ENCODE data around the gene PDE2A.

Gene PDE2A

GRCh38 chr11:72696866-72697700 is 22.9 kb upstream of the PDE2A start:
- no peaks in the 10 kb centered on the region for H3K27me3 ChIP-seq (ENCODE audit: insufficient read depth, low read length, poor library complexity)
- no peak overlapping the region for H3K9ac ChIP-seq (ENCODE audit: low read depth, low read length)

DNA sequence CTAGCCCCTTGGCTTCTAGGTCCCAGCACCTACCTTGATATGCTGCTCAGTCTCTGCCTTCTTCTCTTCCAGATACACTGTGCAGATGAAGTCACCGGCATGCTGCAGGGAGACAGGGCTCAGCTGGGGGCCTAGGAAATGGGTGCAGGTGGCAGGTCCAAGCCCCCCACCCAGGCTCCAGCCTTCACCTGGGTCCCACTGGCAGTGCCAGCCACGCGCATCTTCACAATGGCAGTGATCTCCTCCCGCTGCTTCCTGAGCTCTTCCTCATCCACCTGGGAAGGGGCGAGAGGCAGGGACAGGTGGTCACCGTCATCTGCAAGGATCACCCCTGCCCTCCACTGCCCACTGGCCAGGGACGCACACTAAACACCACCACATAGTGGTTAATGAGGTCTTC is 21.1 kb upstream of the PDE2A start:
- H3K4me1 ChIP-seq (ENCODE audit: insufficient read depth, low read length), result no peaks in the 10 kb centered on the region
- ATAC-seq (ENCODE audit: insufficient read depth, low read depth) (no peak), DNase-seq (no peak)
- peaks cover 14% of the 10 kb centered on the region for H4K20me1 ChIP-seq (ENCODE audit: insufficient read depth, low read length)
- H3K4me3 ChIP-seq (ENCODE audit: low read depth in 1 of 2, low read length in 2 of 2), result no peak overlapping the region
- H3K36me3 ChIP-seq (ENCODE audit: insufficient read depth, low read length), result peaks cover 95% of the 10 kb centered on the region
- H3K79me2 ChIP-seq (ENCODE audit: insufficient read depth, low read length), result no peaks in the 10 kb centered on the region
- no peak overlapping the region for H3K27ac ChIP-seq (ENCODE audit: low read length)
- no peak overlapping the region for H2AFZ ChIP-seq (ENCODE audit: low read depth, low read length)
- no peaks in the 10 kb centered on the region for H3K9me3 ChIP-seq (ENCODE audit: insufficient read depth, low read length, severe bottlenecking)
- no peaks in the 10 kb centered on the region for H3K27me3 ChIP-seq (ENCODE audit: insufficient read depth, low read length, poor library complexity)
- H3K4me2 ChIP-seq (ENCODE audit: insufficient read depth, low read length), result no peak overlapping the region
- H3K9ac ChIP-seq (ENCODE audit: low read depth, low read length), result no peak overlapping the region
- no peak for TF ChIP-seq EZH2 (IDR thresholded peaks at IDR 0.05; ENCODE audit: borderline replicate concordance, low read depth, low read length, severe bottlenecking)
- TF ChIP-seq, protein P1, sequence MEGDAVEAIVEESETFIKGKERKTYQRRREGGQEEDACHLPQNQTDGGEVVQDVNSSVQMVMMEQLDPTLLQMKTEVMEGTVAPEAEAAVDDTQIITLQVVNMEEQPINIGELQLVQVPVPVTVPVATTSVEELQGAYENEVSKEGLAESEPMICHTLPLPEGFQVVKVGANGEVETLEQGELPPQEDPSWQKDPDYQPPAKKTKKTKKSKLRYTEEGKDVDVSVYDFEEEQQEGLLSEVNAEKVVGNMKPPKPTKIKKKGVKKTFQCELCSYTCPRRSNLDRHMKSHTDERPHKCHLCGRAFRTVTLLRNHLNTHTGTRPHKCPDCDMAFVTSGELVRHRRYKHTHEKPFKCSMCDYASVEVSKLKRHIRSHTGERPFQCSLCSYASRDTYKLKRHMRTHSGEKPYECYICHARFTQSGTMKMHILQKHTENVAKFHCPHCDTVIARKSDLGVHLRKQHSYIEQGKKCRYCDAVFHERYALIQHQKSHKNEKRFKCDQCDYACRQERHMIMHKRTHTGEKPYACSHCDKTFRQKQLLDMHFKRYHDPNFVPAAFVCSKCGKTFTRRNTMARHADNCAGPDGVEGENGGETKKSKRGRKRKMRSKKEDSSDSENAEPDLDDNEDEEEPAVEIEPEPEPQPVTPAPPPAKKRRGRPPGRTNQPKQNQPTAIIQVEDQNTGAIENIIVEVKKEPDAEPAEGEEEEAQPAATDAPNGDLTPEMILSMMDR (IDR thresholded peaks at IDR 0.05; ENCODE audit: borderline replicate concordance, extremely low read depth, low read length, poor library complexity, severe bottlenecking), result no peak

More at GRCh38 chr11:72696866-72697700, 22.9 kb upstream of the PDE2A start:
- DNase-seq, result no peak
- no peaks in the 10 kb centered on the region for H3K79me2 ChIP-seq (ENCODE audit: insufficient read depth, low read length)
- H3K4me1 ChIP-seq (ENCODE audit: insufficient read depth, low read length), result no peaks in the 10 kb centered on the region
- no peak overlapping the region for H3K4me2 ChIP-seq (ENCODE audit: insufficient read depth, low read length)
- TF ChIP-seq, protein P1 (IDR thresholded peaks at IDR 0.05; ENCODE audit: borderline replicate concordance, extremely low read depth, low read length, poor library complexity, severe bottlenecking), result no peak
- H3K27ac ChIP-seq (ENCODE audit: low read length), result no peak overlapping the region
- H3K36me3 ChIP-seq (ENCODE audit: insufficient read depth, low read length), result peaks cover 99% of the 10 kb centered on the region
- H3K9me3 ChIP-seq (ENCODE audit: insufficient read depth, low read length, severe bottlenecking), result no peaks in the 10 kb centered on the region
- no peak overlapping the region for H3K4me3 ChIP-seq (ENCODE audit: low read depth in 1 of 2, low read length in 2 of 2)
- no peak overlapping the region for H2AFZ ChIP-seq (ENCODE audit: low read depth, low read length)
- no peak for ATAC-seq (ENCODE audit: insufficient read depth, low read depth)
- H4K20me1 ChIP-seq (ENCODE audit: insufficient read depth, low read length), result peaks cover 14% of the 10 kb centered on the region

- H3K4me1 ChIP-seq (ENCODE audit: insufficient read depth, low read length), result no peaks in the 10 kb centered on the region
- TF ChIP-seq, protein P1 (IDR thresholded peaks at IDR 0.05; ENCODE audit: borderline replicate concordance, extremely low read depth, low read length, poor library complexity, severe bottlenecking), result peak; percentile 32
- TF ChIP-seq EZH2 (IDR thresholded peaks at IDR 0.05; ENCODE audit: borderline replicate concordance, low read depth, low read length, severe bottlenecking), result no peak
- H3K4me2 ChIP-seq (ENCODE audit: insufficient read depth, low read length), result no peak overlapping the region
- H3K4me3 ChIP-seq (ENCODE audit: low read depth in 1 of 2, low read length in 2 of 2), result no peak overlapping the region
- peaks cover 94% of the 10 kb centered on the region for H3K36me3 ChIP-seq (ENCODE audit: insufficient read depth, low read length)
- H3K9ac ChIP-seq (ENCODE audit: low read depth, low read length), result no peak overlapping the region
- peaks cover 14% of the 10 kb centered on the region; the same call in 1 of the 2 replicates for H4K20me1 ChIP-seq (ENCODE audit: insufficient read depth, low read length)
- no peaks in the 10 kb centered on the region for H3K27me3 ChIP-seq (ENCODE audit: insufficient read depth, low read length, poor library complexity)
- no peaks in the 10 kb centered on the region for H3K79me2 ChIP-seq (ENCODE audit: insufficient read depth, low read length)
- H2AFZ ChIP-seq (ENCODE audit: low read depth, low read length), result no peak overlapping the region
- DNase-seq, result no peak
- no peaks in the 10 kb centered on the region for H3K9me3 ChIP-seq (ENCODE audit: insufficient read depth, low read length, severe bottlenecking)
- no peak overlapping the region for H3K27ac ChIP-seq (ENCODE audit: low read length)
- ATAC-seq (ENCODE audit: insufficient read depth, low read depth), result no peak
Observed at GRCh38 chr11:72693271-72693968, 19.2 kb upstream of the PDE2A start.
